ENCODE data around the gene TSPAN8. TPM values are rescaled to one million over a fixed set of nuclear protein-coding genes. Genes with fewer than 3 reads are reported as not detected.

Gene TSPAN8
- total RNA-seq, 4 donors from 2014 or later, result 4.7 to 36.3 (median 12.1) TPM

GRCh38 chr12:71164166-71164565 lies 6.4 kb upstream of the TSPAN8 start:
- no peak for TF ChIP-seq CTCF (IDR thresholded peaks at IDR 0.05; ENCODE audit: low read depth)

- no peak for TF ChIP-seq CTCF (IDR thresholded peaks at IDR 0.05; ENCODE audit: low read depth)
Measured at GRCh38 chr12:71162832-71163763, 5.3 kb upstream of the TSPAN8 start.

GRCh38 chr12:71161591-71161990 lies 3.8 kb upstream of the TSPAN8 start:
- no peak for TF ChIP-seq CTCF (IDR thresholded peaks at IDR 0.05; ENCODE audit: low read depth)

GRCh38 chr12:71160585-71160984 lies 2.8 kb upstream of the TSPAN8 start:
- TF ChIP-seq CTCF (IDR thresholded peaks at IDR 0.05; ENCODE audit: low read depth), result no peak

GRCh38 chr12:71159878-71160277 lies 2.1 kb upstream of the TSPAN8 start:
- TF ChIP-seq CTCF (IDR thresholded peaks at IDR 0.05; ENCODE audit: low read depth), result no peak

- TF ChIP-seq CTCF (IDR thresholded peaks at IDR 0.05; ENCODE audit: low read depth), result no peak
Measured at GRCh38 chr12:71159264-71159663, 1.5 kb upstream of the TSPAN8 start.

GRCh38 chr12:71158361-71158882 lies 623 bp upstream of the TSPAN8 start:
- TF ChIP-seq CTCF (IDR thresholded peaks at IDR 0.05; ENCODE audit: low read depth), result no peak

Data from subcutaneous adipose tissue (tissue), 4 donors.